BJ (cell line): ENCODE results near the gene AKAP6. TPM values are rescaled to one million over a fixed set of nuclear protein-coding genes. Genes with fewer than 3 reads are reported as not detected.

Experiments used
- CTCF ChIA-PET: fragments of 350-600 bp; formaldehyde crosslinking; extraction: SDS; loops from one replicate; lab custom pipeline; 2021; ENCODE audit warnings: antibody characterized with exemption, inconsistent platforms; lab: Yijun Ruan, JAX
- POLR2A ChIA-PET: fragments of 300-600 bp; sonication (Branson Sonifier 250); formaldehyde crosslinking; extraction: SDS; loops from one replicate; lab custom pipeline; 2021; ENCODE audit warnings: antibody characterized with exemption; lab: Charles Lee
- DNase-seq: peaks from one replicate; pipeline ENCODE4 v3.0.0-alpha.2; 2011; ENCODE audit warnings: low read depth
- H3K27me3 ChIP-seq: 2 replicates; pipeline ENCODE4 v1.6.0; 2011; ENCODE audit warnings: low read length; ENCODE audit not compliant: control insufficient read depth, insufficient read depth
- H3K36me3 ChIP-seq: 2 replicates; pipeline ENCODE4 v1.5.1; 2011; ENCODE audit warnings: low read length; ENCODE audit not compliant: control insufficient read depth, insufficient read depth
- H3K4me3 ChIP-seq: 2 replicates; pipeline ENCODE4 v1.5.1; 2011; ENCODE audit warnings: low read depth, mild to moderate bottlenecking, control low read depth, low read length
- polyA plus RNA-seq: library from polyadenylated mRNA; depleted of rRNA; stranded (reverse); fragments of >200 nt; gene quantifications from 2 replicates; pipeline ENCODE4 v1.2.3, GENCODE V29; 2011
- TF ChIP-seq, protein P1 (sequence below): IDR thresholded peaks from 2 replicates; pipeline ENCODE4 v1.5.1; 2011; ENCODE audit warnings: low read depth, mild to moderate bottlenecking, control low read depth, inconsistent platforms, low read length, moderate library complexity; ENCODE audit not compliant: insufficient read depth

The AKAP6 gene
- polyA plus RNA-seq, 1 experiment, result 18.5 TPM

DNA sequence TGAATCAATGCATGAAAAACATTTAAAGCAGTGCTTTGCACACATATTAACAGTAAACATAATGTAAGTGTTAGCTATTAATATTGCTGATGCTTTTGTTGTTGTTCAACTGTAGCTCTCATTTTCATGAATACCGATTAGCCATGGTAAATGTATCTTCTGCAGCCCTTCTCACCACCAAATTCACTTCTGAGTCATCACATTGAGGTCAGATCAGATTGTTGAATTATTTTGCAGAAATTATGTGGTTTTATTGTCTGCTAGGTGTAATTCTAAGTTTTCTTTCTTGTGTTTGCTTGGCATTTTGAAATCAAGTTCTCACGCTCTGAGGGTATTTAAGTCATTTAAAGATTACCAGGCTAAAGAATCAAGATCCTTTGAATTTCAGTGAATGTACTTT lies 74.6 kb downstream of the AKAP6 start:
- CTCF ChIA-PET, result interaction anchor here (1.1 kb wide), 1 partner anchor 10 kb away, joined by 4 read pairs; no protein-coding TSS in a partner anchor
- POLR2A ChIA-PET, result no interaction called here
- DNase-seq, result no peak
- Histone ChIP-seq H3K4me3 (no peak overlapping the region), H3K36me3 (no peaks in the 10 kb centered on the region), H3K27me3 (no peaks in the 10 kb centered on the region; the same call in 1 of the 2 replicates)
- TF ChIP-seq, protein P1, sequence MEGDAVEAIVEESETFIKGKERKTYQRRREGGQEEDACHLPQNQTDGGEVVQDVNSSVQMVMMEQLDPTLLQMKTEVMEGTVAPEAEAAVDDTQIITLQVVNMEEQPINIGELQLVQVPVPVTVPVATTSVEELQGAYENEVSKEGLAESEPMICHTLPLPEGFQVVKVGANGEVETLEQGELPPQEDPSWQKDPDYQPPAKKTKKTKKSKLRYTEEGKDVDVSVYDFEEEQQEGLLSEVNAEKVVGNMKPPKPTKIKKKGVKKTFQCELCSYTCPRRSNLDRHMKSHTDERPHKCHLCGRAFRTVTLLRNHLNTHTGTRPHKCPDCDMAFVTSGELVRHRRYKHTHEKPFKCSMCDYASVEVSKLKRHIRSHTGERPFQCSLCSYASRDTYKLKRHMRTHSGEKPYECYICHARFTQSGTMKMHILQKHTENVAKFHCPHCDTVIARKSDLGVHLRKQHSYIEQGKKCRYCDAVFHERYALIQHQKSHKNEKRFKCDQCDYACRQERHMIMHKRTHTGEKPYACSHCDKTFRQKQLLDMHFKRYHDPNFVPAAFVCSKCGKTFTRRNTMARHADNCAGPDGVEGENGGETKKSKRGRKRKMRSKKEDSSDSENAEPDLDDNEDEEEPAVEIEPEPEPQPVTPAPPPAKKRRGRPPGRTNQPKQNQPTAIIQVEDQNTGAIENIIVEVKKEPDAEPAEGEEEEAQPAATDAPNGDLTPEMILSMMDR, result no peak

DNA sequence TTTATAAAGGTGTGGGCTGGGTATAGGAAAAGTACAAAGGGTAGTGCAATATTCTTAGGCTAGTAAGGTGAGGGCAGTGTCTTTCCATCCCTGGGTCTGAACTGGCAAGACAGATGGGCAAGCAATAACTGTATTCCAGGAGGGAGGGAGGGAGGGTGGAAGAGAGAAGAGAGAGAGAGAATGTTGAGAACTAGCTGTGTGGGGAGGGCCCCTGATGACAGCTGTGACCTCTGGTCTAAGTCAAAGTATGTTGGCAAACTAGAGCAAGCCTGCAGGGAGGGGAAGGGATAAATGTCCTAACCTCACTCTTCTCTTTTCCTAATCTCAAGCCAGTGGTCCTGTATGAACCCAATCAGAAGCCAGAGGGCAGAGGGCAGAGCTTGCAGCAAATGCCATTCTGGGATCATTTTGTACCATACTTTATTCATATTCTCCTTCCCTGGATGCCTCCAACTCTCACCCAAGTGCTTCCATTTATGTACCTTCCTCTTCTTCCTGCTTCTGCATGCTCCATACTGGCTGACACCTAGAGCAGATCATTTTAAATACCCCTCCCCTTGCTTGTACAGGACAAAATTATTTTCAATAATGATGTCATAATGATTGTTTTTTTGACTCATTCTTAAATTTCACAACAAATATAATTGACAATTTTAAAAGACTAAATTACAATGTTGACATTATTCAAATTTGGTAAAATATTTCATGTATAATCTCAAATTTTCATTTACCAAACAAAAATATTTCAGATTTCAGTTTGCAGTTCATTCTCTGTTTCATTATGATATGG lies 75.9 kb downstream of the AKAP6 start:
- CTCF ChIA-PET, result interaction anchor here (1.1 to 1.2 kb wide), 2 partner anchors 9 to 63 kb away, joined by 3 to 4 read pairs; no protein-coding TSS in a partner anchor
- TF ChIP-seq, protein P1, result no peak
- no peaks in the 10 kb centered on the region; the same call in 1 of the 2 replicates for H3K27me3 ChIP-seq
- POLR2A ChIA-PET, result no interaction called here
- H3K4me3 ChIP-seq, result no peak overlapping the region
- DNase-seq, result no peak
- no peaks in the 10 kb centered on the region for H3K36me3 ChIP-seq

DNA sequence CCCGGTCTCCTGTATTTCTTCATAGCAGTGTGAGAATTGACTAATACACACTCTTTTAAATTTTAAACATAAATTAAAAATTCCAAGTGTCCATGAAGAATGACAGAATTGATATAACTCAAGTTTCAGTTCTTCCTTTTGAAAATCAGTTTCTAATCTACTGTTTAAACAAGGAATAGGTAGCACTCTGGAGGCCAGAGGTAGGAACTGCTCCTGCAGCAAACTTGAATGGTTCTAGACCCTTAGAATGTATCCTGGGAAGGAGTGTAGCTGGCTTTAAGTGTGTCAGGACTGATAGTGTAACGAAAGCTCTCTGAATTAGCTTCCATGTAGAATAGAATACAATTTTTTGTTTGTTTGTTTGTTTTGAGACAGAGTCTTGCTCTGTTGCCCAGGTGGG lies 76.8 kb downstream of the AKAP6 start:
- no peaks in the 10 kb centered on the region for H3K36me3 ChIP-seq
- no peaks in the 10 kb centered on the region; the same call in 1 of the 2 replicates for H3K27me3 ChIP-seq
- TF ChIP-seq, protein P1, result no peak
- DNase-seq, result no peak
- H3K4me3 ChIP-seq, result no peak overlapping the region
- CTCF ChIA-PET, result no interaction called here
- POLR2A ChIA-PET, result no interaction called here

DNA sequence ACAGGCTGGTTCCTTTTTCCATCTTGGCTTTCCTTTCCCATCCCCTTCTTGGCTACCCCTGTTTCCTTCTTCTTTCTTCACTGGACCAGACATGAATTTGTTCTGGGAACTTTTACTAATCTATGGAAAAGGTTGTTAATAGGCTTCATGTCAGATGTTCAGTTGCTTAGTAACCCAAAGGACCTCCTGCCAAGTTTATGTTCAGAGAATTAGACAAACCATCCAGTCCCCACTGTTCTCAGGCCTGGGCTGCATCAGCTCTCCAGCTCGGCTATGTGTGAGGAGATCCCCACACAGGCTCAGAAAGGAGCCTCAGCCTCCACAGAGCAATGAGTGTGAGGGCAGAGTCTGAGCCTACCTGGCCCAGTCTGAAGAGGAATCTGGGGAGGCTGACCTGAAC lies 78.0 kb downstream of the AKAP6 start:
- DNase-seq, result no peak
- CTCF ChIA-PET, result interaction anchor here (1.2 kb wide), 1 partner anchor 10 kb away, joined by 3 read pairs; no protein-coding TSS in a partner anchor
- no peaks in the 10 kb centered on the region for H3K36me3 ChIP-seq
- H3K27me3 ChIP-seq, result no peaks in the 10 kb centered on the region; the same call in 1 of the 2 replicates
- no peak overlapping the region for H3K4me3 ChIP-seq
- TF ChIP-seq, protein P1, result no peak
- POLR2A ChIA-PET, result no interaction called here

DNA sequence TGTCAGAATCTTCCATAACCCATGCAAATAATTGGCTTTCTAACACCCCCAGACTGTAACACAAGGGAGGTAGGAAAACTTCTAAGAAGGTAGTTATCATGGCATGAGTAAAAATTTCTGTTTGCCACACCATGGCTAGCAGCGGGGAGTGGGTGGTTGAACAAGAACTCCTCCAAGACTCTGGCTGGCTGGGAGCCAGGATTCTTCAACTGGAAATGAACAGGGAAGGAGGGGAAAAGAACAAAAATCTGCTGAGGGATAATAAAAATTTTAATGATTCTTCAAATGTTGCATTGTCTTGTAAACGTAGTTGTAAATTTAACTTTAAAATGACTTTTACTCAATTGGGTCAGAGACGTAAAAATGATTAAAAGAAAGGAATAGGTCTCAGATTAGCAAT lies 78.9 kb downstream of the AKAP6 start:
- no peak for DNase-seq
- no peaks in the 10 kb centered on the region for H3K36me3 ChIP-seq
- no peak overlapping the region for H3K4me3 ChIP-seq
- TF ChIP-seq, protein P1, result no peak
- ChIA-PET CTCF (no interaction called here), POLR2A (no interaction called here)
- H3K27me3 ChIP-seq, result no peaks in the 10 kb centered on the region; the same call in 1 of the 2 replicates
